HepG2 (cell line): ENCODE measurements around the gene PEX14. TPM values are rescaled to one million over a fixed set of nuclear protein-coding genes. Genes with fewer than 3 reads are reported as not detected.

ENCODE experiments used
- AKNA ChIP-seq: sonication (generic); formaldehyde crosslinking; IDR thresholded peaks from 2 replicates; pipeline ENCODE4 v1.4.0; 2020; ENCODE audit warnings: missing genetic modification reagents, borderline replicate concordance
- EP300 ChIP-seq, 3 experiments: sonication (generic) in 1 of 3; formaldehyde crosslinking in 1 of 3; IDR thresholded peaks; 2 replicates each; pipeline versions ENCODE4 v1.5.1 to v1.6.1; 2011 to 2020; ENCODE audit warnings: low read depth in 2 of 3, low read length in 2 of 3, borderline replicate concordance in 1 of 3, improper control_type of control experiment in 1 of 3, mild to moderate bottlenecking in 1 of 3, missing genetic modification reagents in 1 of 3, moderate library complexity in 1 of 3
- ETS1 ChIP-seq: sonication (generic); formaldehyde crosslinking; IDR thresholded peaks from 2 replicates; pipeline ENCODE4 v1.4.0; 2020; ENCODE audit warnings: missing genetic modification reagents
- KLF16 ChIP-seq, 2 experiments: sonication (generic) in 1 of 2; formaldehyde crosslinking in 1 of 2; IDR thresholded peaks; 2 replicates each; pipeline versions ENCODE4 v1.6.1 to v1.8.0; 2016 to 2023; ENCODE audit warnings: missing genetic modification reagents in 2 of 2, missing compliant biosample characterization in 1 of 2
- KLF9 ChIP-seq: IDR thresholded peaks from 2 replicates; pipeline ENCODE4 v1.6.1; 2016; ENCODE audit warnings: low read depth
- POLR2AphosphoS2 ChIP-seq: IDR thresholded peaks from 2 replicates; pipeline ENCODE4 v1.6.1; 2011; ENCODE audit warnings: low read depth, low read length, improper control_type of control experiment
- PPARG ChIP-seq: conservative IDR thresholded peaks from 2 replicates; pipeline ENCODE4 v1.6.1; 2016; ENCODE audit warnings: missing biosample characterization, missing genetic modification reagents
- RXRB ChIP-seq: IDR thresholded peaks from 2 replicates; pipeline ENCODE4 v1.6.1; 2016; ENCODE audit warnings: borderline replicate concordance, missing genetic modification reagents, missing compliant biosample characterization
- ZFP36L2 ChIP-seq: sonication (generic); formaldehyde crosslinking; IDR thresholded peaks from 2 replicates; pipeline ENCODE4 v1.4.0; 2020; ENCODE audit warnings: missing genetic modification reagents
- ZNF329 ChIP-seq: sonication (generic); formaldehyde crosslinking; IDR thresholded peaks from 2 replicates; pipeline ENCODE4 v1.9.0; 2021; ENCODE audit warnings: low read depth, mild to moderate bottlenecking, missing genetic modification reagents
- ZNF557 ChIP-seq: sonication (generic); formaldehyde crosslinking; IDR thresholded peaks from 2 replicates; pipeline ENCODE4 v1.4.0; 2020; ENCODE audit warnings: missing genetic modification reagents
- ZNF616 ChIP-seq: sonication (generic); formaldehyde crosslinking; IDR thresholded peaks from 2 replicates; pipeline ENCODE4 v1.5.0; 2020; ENCODE audit warnings: low read depth, mild to moderate bottlenecking, missing genetic modification reagents
- polyA plus RNA-seq, 8 experiments: library from polyadenylated mRNA; depleted of rRNA in 3 of 8; stranded (reverse) in 7 of 8; unstranded in 1 of 8; fragments of >200 nt; fragmentation: Illumina TruSeq in 4 of 8; extraction: Trizol in 4 of 8; gene quantifications; 2 replicates each; pipeline versions ENCODE4 v1.2.1 to v1.2.3, GENCODE V29; 2011 to 2016; ENCODE audit warnings: low read depth in 4 of 8, missing spikeins in 1 of 8, mixed read lengths in 1 of 8; ENCODE audit not compliant: insufficient read depth in 1 of 8
- total RNA-seq, 5 experiments: library from RNA; depleted of rRNA; stranded (reverse); fragments of >200 nt; fragmentation: Illumina TruSeq; extraction: Trizol; gene quantifications; 2 replicates each; pipeline ENCODE4 v1.2.3, GENCODE V29; 2016; ENCODE audit warnings: low read depth in 1 of 5
- TF ChIP-seq, protein P1 (sequence below): sonication (generic); formaldehyde crosslinking; IDR thresholded peaks from 2 replicates; pipeline ENCODE4 v1.4.0; 2020; ENCODE audit warnings: mild to moderate bottlenecking, missing genetic modification reagents
- TF ChIP-seq, protein P2 (sequence below): sonication (generic); formaldehyde crosslinking; conservative IDR thresholded peaks from 2 replicates; pipeline ENCODE4 v1.4.0; 2020; ENCODE audit warnings: mild to moderate bottlenecking, missing genetic modification reagents, moderate library complexity

The PEX14 gene
- total and polyA plus RNA-seq, 2 of the 13 experiments (the other 11 are each of a cell fraction or from before 2014, with no cell fraction given) = 6.5 to 9.9 TPM

- TF ChIP-seq EP300 (IDR thresholded peaks at IDR 0.05; ENCODE audit: low read depth in 2 of 2, low read length in 2 of 2) = peak in 1 of 2 experiments; percentile 62; a peak in 2 of 4 replicates
- TF ChIP-seq EP300 (CRISPR knock-in tag; IDR thresholded peaks at IDR 0.05; ENCODE audit: borderline replicate concordance) = no peak
- TF ChIP-seq ZNF557 (CRISPR knock-in tag) = no peak
- TF ChIP-seq KLF16 (CRISPR knock-in tag; IDR thresholded peaks at IDR 0.05) = peak in 1 of 2 experiments; percentile 48; a peak in 1 of 4 replicates
- TF ChIP-seq RXRB = peak; percentile 68
- TF ChIP-seq, protein P1, sequence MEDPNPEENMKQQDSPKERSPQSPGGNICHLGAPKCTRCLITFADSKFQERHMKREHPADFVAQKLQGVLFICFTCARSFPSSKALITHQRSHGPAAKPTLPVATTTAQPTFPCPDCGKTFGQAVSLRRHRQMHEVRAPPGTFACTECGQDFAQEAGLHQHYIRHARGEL (CRISPR knock-in tag) = no peak
- 0 out of 2 replicates have a peak, but pooled peaks have one; percentile 72 for TF ChIP-seq ZNF616 (CRISPR knock-in tag)
- no peak for TF ChIP-seq ETS1 (CRISPR knock-in tag)
- TF ChIP-seq POLR2AphosphoS2 = no peak
- TF ChIP-seq PPARG (CRISPR knock-in tag) = peak; percentile 95
- TF ChIP-seq AKNA (CRISPR knock-in tag) = no peak
- TF ChIP-seq KLF9 (CRISPR knock-in tag) = no peak
- no peak for TF ChIP-seq ZFP36L2 (CRISPR knock-in tag)
- no peak for TF ChIP-seq ZNF329 (CRISPR knock-in tag)
- TF ChIP-seq, protein P2, sequence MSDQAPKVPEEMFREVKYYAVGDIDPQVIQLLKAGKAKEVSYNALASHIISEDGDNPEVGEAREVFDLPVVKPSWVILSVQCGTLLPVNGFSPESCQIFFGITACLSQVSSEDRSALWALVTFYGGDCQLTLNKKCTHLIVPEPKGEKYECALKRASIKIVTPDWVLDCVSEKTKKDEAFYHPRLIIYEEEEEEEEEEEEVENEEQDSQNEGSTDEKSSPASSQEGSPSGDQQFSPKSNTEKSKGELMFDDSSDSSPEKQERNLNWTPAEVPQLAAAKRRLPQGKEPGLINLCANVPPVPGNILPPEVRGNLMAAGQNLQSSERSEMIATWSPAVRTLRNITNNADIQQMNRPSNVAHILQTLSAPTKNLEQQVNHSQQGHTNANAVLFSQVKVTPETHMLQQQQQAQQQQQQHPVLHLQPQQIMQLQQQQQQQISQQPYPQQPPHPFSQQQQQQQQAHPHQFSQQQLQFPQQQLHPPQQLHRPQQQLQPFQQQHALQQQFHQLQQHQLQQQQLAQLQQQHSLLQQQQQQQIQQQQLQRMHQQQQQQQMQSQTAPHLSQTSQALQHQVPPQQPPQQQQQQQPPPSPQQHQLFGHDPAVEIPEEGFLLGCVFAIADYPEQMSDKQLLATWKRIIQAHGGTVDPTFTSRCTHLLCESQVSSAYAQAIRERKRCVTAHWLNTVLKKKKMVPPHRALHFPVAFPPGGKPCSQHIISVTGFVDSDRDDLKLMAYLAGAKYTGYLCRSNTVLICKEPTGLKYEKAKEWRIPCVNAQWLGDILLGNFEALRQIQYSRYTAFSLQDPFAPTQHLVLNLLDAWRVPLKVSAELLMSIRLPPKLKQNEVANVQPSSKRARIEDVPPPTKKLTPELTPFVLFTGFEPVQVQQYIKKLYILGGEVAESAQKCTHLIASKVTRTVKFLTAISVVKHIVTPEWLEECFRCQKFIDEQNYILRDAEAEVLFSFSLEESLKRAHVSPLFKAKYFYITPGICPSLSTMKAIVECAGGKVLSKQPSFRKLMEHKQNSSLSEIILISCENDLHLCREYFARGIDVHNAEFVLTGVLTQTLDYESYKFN = peak; percentile 95
These were observed 124.6 kb downstream of the PEX14 start (continued) for GRCh38 chr1:10599194-10599861.
